CD8-positive, alpha-beta memory T cell (primary cell): ENCODE results near the gene RAB18. TPM values are rescaled to one million over a fixed set of nuclear protein-coding genes. Genes with fewer than 3 reads are reported as not detected.

Experiments used
- CTCF ChIA-PET: fragments of 350-600 bp; sonication (Branson Sonifier 250); formaldehyde crosslinking; loops from one replicate; lab custom pipeline; 2021; ENCODE audit warnings: antibody characterized with exemption; lab: Charles Lee
- POLR2A ChIA-PET: fragments of 350-600 bp; sonication (Branson Sonifier 250); formaldehyde crosslinking; loops from one replicate; lab custom pipeline; 2021; ENCODE audit warnings: antibody characterized with exemption; lab: Charles Lee
- DNase-seq, 5 donors: peaks; one replicate each; pipeline versions ENCODE4 v3.0.0 to v3.0.0-alpha.2; 2020 to 2022; ENCODE audit warnings: mixed read lengths in 1 of 5
- H3K27ac ChIP-seq: one replicate; pipeline ENCODE4 v1.7.0; 2013; ENCODE audit warnings: low read depth, mild to moderate bottlenecking, low read length, moderate library complexity
- H3K27me3 ChIP-seq: 2 replicates; pipeline ENCODE4 v1.7.0; 2013; ENCODE audit warnings: low read length, mild to moderate bottlenecking; ENCODE audit not compliant: insufficient read depth, poor library complexity, severe bottlenecking
- H3K36me3 ChIP-seq: 2 replicates; pipeline ENCODE4 v1.7.0; 2013; ENCODE audit warnings: mild to moderate bottlenecking, low read length, moderate library complexity; ENCODE audit not compliant: insufficient read depth
- H3K4me1 ChIP-seq: 2 replicates; pipeline ENCODE4 v1.7.0; 2013; ENCODE audit warnings: mild to moderate bottlenecking, low read length, moderate library complexity; ENCODE audit not compliant: insufficient read depth
- H3K4me3 ChIP-seq: 2 replicates; pipeline ENCODE4 v1.7.0; 2013; ENCODE audit warnings: mild to moderate bottlenecking, low read length
- H3K9me3 ChIP-seq: 2 replicates; pipeline ENCODE4 v1.7.0; 2013; ENCODE audit warnings: mild to moderate bottlenecking, low read length
- H3K27ac Mint-ChIP-seq, 8 donors: one replicate each; pipeline ENCODE4 v1.8.0; 2020 to 2021; ENCODE audit warnings: mixed read lengths in 8 of 8, mild to moderate bottlenecking in 6 of 8, inconsistent platforms in 3 of 8, moderate library complexity in 3 of 8
- H3K27me3 Mint-ChIP-seq, 2 donors: one replicate each; pipeline ENCODE4 v1.8.0; 2020 to 2021; ENCODE audit warnings: mixed read lengths in 2 of 2, mild to moderate bottlenecking in 1 of 2, moderate library complexity in 1 of 2
- H3K36me3 Mint-ChIP-seq, 3 donors: one replicate each; pipeline ENCODE4 v1.8.0; 2020 to 2021; ENCODE audit warnings: mixed read lengths in 3 of 3, inconsistent platforms in 1 of 3, mild to moderate bottlenecking in 1 of 3
- H3K4me1 Mint-ChIP-seq, 3 donors: one replicate each; pipeline ENCODE4 v1.8.0; 2020 to 2021; ENCODE audit warnings: mixed read lengths in 3 of 3, inconsistent platforms in 1 of 3, mild to moderate bottlenecking in 1 of 3
- H3K4me3 Mint-ChIP-seq, 7 donors: one replicate each; pipeline ENCODE4 v1.8.0; 2020 to 2021; ENCODE audit warnings: mixed read lengths in 7 of 7, mild to moderate bottlenecking in 6 of 7, moderate library complexity in 4 of 7, inconsistent platforms in 2 of 7
- H3K9me3 Mint-ChIP-seq, 5 donors: one replicate each; pipeline ENCODE4 v1.8.0; 2020 to 2022; ENCODE audit warnings: mixed read lengths in 5 of 5, mild to moderate bottlenecking in 3 of 5, moderate library complexity in 2 of 5, inconsistent platforms in 1 of 5
- polyA plus RNA-seq: library from polyadenylated mRNA; unstranded; fragments of 300-500 nt; fragmentation: Illumina TruSeq; gene quantifications from one replicate; pipeline ENCODE4 v1.2.3, GENCODE V29; 2021
- total RNA-seq, 2 experiments: library from RNA; stranded (reverse); gene quantifications; one replicate each; pipeline ENCODE4 v1.2.3, GENCODE V29; 2021

RAB18 gene
- total and polyA plus RNA-seq, 3 experiments from 2014 or later, result 68.2 to 123 (median 71.1) TPM

- POLR2A ChIA-PET, result no interaction called here
- no peak overlapping the region for H3K4me3 ChIP-seq
- peaks cover 20% of the 10 kb centered on the region for H3K36me3 ChIP-seq
- no peaks in the 10 kb centered on the region for H3K27me3 Mint-ChIP-seq
- H3K4me3 Mint-ChIP-seq, result no peak overlapping the region
- no peak for DNase-seq
- H3K4me1 ChIP-seq, result peaks cover 13% of the 10 kb centered on the region
- no peaks in the 10 kb centered on the region for H3K9me3 Mint-ChIP-seq
- CTCF ChIA-PET, result interaction anchor here (1.9 kb wide), 1 partner anchor 33 kb away, joined by 5 read pairs; the partner anchor contains the start of gene RAB18
- no peaks in the 10 kb centered on the region for H3K27me3 ChIP-seq
- no peak overlapping the region for H3K27ac Mint-ChIP-seq
- H3K36me3 Mint-ChIP-seq, result peaks cover 5 to 34% (median 9%) of the 10 kb centered on the region in 3 donors
- no peak overlapping the region for H3K27ac ChIP-seq
- no peaks in the 10 kb centered on the region for H3K9me3 ChIP-seq
- peaks cover 37 to 43% (median 41%) of the 10 kb centered on the region in 3 donors for H3K4me1 Mint-ChIP-seq
Measured at GRCh38 chr10:27537166-27537565, 33.1 kb downstream of the RAB18 start.

GRCh38 chr10:27537787-27538186 is 33.7 kb downstream of the RAB18 start:
- Mint-ChIP-seq H3K4me1 (peaks cover 43 to 50% (median 46%) of the 10 kb centered on the region in 3 donors), H3K9me3 (no peaks in the 10 kb centered on the region), H3K4me3 (no peak overlapping the region), H3K36me3 (peaks cover 6 to 37% (median 9%) of the 10 kb centered on the region in 3 donors), H3K27ac (peak overlapping the region in 5 of 8 donors; percentile 4 to 94 (median 78)), H3K27me3 (no peaks in the 10 kb centered on the region)
- peaks cover 14% of the 10 kb centered on the region for H3K4me1 ChIP-seq
- no peak overlapping the region for H3K4me3 ChIP-seq
- CTCF ChIA-PET, result interaction anchor here (1.9 kb wide), 1 partner anchor 33 kb away, joined by 5 read pairs; the partner anchor contains the start of gene RAB18
- POLR2A ChIA-PET, result no interaction called here
- no peak for DNase-seq
- H3K36me3 ChIP-seq, result peaks cover 20% of the 10 kb centered on the region
- H3K27ac ChIP-seq, result no peak overlapping the region
- H3K27me3 ChIP-seq, result no peaks in the 10 kb centered on the region
- no peaks in the 10 kb centered on the region for H3K9me3 ChIP-seq

- no peaks in the 10 kb centered on the region for H3K27me3 ChIP-seq
- H3K4me1 Mint-ChIP-seq, result peaks cover 51 to 65% (median 60%) of the 10 kb centered on the region in 3 donors
- DNase-seq, result no peak
- no peak overlapping the region for H3K4me3 ChIP-seq
- H3K9me3 ChIP-seq, result no peaks in the 10 kb centered on the region
- H3K27ac Mint-ChIP-seq, result peak overlapping the region in 7 of 8 donors; percentile 44 to 98 (median 88)
- peaks cover 6% of the 10 kb centered on the region for H3K36me3 ChIP-seq
- peak overlapping the region in 1 of 7 donors; percentile 78 for H3K4me3 Mint-ChIP-seq
- ChIA-PET CTCF (interaction anchor here (0.8 kb wide), 1 partner anchor 26 kb away, joined by 3 read pairs; no protein-coding TSS in a partner anchor), POLR2A (interaction anchor here (0.5 kb wide), 1 partner anchor 9 kb away, joined by 3 read pairs; no protein-coding TSS in a partner anchor)
- no peaks in the 10 kb centered on the region for H3K27me3 Mint-ChIP-seq
- peaks cover 8 to 47% (median 10%) of the 10 kb centered on the region in 3 donors for H3K36me3 Mint-ChIP-seq
- no peak overlapping the region for H3K27ac ChIP-seq
- H3K9me3 Mint-ChIP-seq, result no peaks in the 10 kb centered on the region
- H3K4me1 ChIP-seq, result peaks cover 14% of the 10 kb centered on the region
Measured at GRCh38 chr10:27540672-27541071, 36.6 kb downstream of the RAB18 start.

- H3K27me3 Mint-ChIP-seq, result no peaks in the 10 kb centered on the region
- no peaks in the 10 kb centered on the region for H3K27me3 ChIP-seq
- H3K4me3 ChIP-seq, result peak overlapping the region; percentile 18
Measured at GRCh38 chr10:27541796-27542729, 38.0 kb downstream of the RAB18 start.

GRCh38 chr10:27542812-27543211 is 38.7 kb downstream of the RAB18 start:
- Histone ChIP-seq H3K36me3 (peaks cover 6% of the 10 kb centered on the region), H3K4me1 (peaks cover 14% of the 10 kb centered on the region), H3K9me3 (no peaks in the 10 kb centered on the region), H3K4me3 (no peak overlapping the region), H3K27me3 (no peaks in the 10 kb centered on the region), H3K27ac (no peak overlapping the region)
- H3K27ac Mint-ChIP-seq, result peak overlapping the region in 7 of 8 donors; percentile 59 to 97 (median 88)
- peaks cover 53 to 66% (median 60%) of the 10 kb centered on the region in 3 donors for H3K4me1 Mint-ChIP-seq
- H3K36me3 Mint-ChIP-seq, result peaks cover 10 to 52% (median 13%) of the 10 kb centered on the region in 3 donors
- H3K27me3 Mint-ChIP-seq, result no peaks in the 10 kb centered on the region
- DNase-seq, result no peak
- H3K4me3 Mint-ChIP-seq, result peak overlapping the region in 5 of 7 donors; percentile 26 to 80 (median 76)
- ChIA-PET POLR2A (no interaction called here), CTCF (no interaction called here)
- H3K9me3 Mint-ChIP-seq, result no peaks in the 10 kb centered on the region

More at GRCh38 chr10:27541796-27542729, 38.0 kb downstream of the RAB18 start:
- peak overlapping the region; percentile 65 to 98 (median 89) for H3K27ac Mint-ChIP-seq
- Histone ChIP-seq H3K27ac (peak overlapping the region; percentile 32), H3K4me1 (peaks cover 14% of the 10 kb centered on the region), H3K36me3 (peaks cover 6% of the 10 kb centered on the region), H3K9me3 (no peaks in the 10 kb centered on the region)
- ChIA-PET POLR2A (no interaction called here), CTCF (interaction anchor here (0.7 kb wide), 1 partner anchor 396 kb away, joined by 3 read pairs; no protein-coding TSS in a partner anchor)
- no peaks in the 10 kb centered on the region for H3K9me3 Mint-ChIP-seq
- peak overlapping the region; percentile 20 to 82 (median 77) for H3K4me3 Mint-ChIP-seq
- peak in 3 of 5 donors; percentile 43 to 57 (median 48) for DNase-seq
- peaks cover 9 to 51% (median 10%) of the 10 kb centered on the region in 3 donors for H3K36me3 Mint-ChIP-seq
- H3K4me1 Mint-ChIP-seq, result peaks cover 53 to 69% (median 63%) of the 10 kb centered on the region in 3 donors

- Histone ChIP-seq H3K27ac (no peak overlapping the region), H3K4me1 (peaks cover 2% of the 10 kb centered on the region), H3K36me3 (no peaks in the 10 kb centered on the region), H3K4me3 (no peak overlapping the region), H3K9me3 (no peaks in the 10 kb centered on the region), H3K27me3 (no peaks in the 10 kb centered on the region)
- peak overlapping the region in 3 of 8 donors; percentile 27 to 76 (median 57) for H3K27ac Mint-ChIP-seq
- CTCF ChIA-PET, result no interaction called here
- H3K9me3 Mint-ChIP-seq, result no peaks in the 10 kb centered on the region
- POLR2A ChIA-PET, result no interaction called here
- peaks cover 6 to 26% (median 7%) of the 10 kb centered on the region in 3 donors for H3K36me3 Mint-ChIP-seq
- peaks cover 17 to 29% (median 21%) of the 10 kb centered on the region in 3 donors for H3K4me1 Mint-ChIP-seq
- no peak for DNase-seq
- no peaks in the 10 kb centered on the region for H3K27me3 Mint-ChIP-seq
- no peak overlapping the region for H3K4me3 Mint-ChIP-seq
Measured at GRCh38 chr10:27547047-27547446, 42.9 kb downstream of the RAB18 start.

- Histone ChIP-seq H3K4me3 (no peak overlapping the region), H3K36me3 (no peaks in the 10 kb centered on the region), H3K27me3 (no peaks in the 10 kb centered on the region), H3K27ac (no peak overlapping the region), H3K9me3 (no peaks in the 10 kb centered on the region), H3K4me1 (no peaks in the 10 kb centered on the region)
- CTCF ChIA-PET, result no interaction called here
- H3K4me1 Mint-ChIP-seq, result peaks cover 12 to 25% (median 17%) of the 10 kb centered on the region in 3 donors
- H3K36me3 Mint-ChIP-seq, result peaks cover 6 to 24% (median 7%) of the 10 kb centered on the region in 3 donors
- peak overlapping the region in 6 of 8 donors; percentile 7 to 76 (median 50) for H3K27ac Mint-ChIP-seq
- no peak overlapping the region for H3K4me3 Mint-ChIP-seq
- POLR2A ChIA-PET, result no interaction called here
- no peaks in the 10 kb centered on the region for H3K27me3 Mint-ChIP-seq
- DNase-seq, result no peak
- H3K9me3 Mint-ChIP-seq, result no peaks in the 10 kb centered on the region
Measured at GRCh38 chr10:27547482-27547881, 43.4 kb downstream of the RAB18 start.
